GM21526 (cell line): ENCODE results near the gene PM20D2.
A peak's percentile ranks its signal among the peaks of the same experiment; 100 is the strongest.
"Not testable (repeated sequence)": the region's sequence is repeated elsewhere in the genome, so short reads cannot be mapped to it uniquely, and the experiment has no call there.

Source experiments
- ATAC-seq: cut with Tn5 transposase; IDR thresholded peaks from one replicate; pipeline ENCODE4 v1.9.1; 2021; ENCODE audit warnings: moderate library complexity; ENCODE audit not compliant: unreplicated experiment, low FRiP score

PM20D2 gene, protein sequence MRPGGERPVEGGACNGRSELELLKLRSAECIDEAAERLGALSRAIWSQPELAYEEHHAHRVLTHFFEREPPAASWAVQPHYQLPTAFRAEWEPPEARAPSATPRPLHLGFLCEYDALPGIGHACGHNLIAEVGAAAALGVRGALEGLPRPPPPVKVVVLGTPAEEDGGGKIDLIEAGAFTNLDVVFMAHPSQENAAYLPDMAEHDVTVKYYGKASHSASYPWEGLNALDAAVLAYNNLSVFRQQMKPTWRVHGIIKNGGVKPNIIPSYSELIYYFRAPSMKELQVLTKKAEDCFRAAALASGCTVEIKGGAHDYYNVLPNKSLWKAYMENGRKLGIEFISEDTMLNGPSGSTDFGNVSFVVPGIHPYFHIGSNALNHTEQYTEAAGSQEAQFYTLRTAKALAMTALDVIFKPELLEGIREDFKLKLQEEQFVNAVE

DNA sequence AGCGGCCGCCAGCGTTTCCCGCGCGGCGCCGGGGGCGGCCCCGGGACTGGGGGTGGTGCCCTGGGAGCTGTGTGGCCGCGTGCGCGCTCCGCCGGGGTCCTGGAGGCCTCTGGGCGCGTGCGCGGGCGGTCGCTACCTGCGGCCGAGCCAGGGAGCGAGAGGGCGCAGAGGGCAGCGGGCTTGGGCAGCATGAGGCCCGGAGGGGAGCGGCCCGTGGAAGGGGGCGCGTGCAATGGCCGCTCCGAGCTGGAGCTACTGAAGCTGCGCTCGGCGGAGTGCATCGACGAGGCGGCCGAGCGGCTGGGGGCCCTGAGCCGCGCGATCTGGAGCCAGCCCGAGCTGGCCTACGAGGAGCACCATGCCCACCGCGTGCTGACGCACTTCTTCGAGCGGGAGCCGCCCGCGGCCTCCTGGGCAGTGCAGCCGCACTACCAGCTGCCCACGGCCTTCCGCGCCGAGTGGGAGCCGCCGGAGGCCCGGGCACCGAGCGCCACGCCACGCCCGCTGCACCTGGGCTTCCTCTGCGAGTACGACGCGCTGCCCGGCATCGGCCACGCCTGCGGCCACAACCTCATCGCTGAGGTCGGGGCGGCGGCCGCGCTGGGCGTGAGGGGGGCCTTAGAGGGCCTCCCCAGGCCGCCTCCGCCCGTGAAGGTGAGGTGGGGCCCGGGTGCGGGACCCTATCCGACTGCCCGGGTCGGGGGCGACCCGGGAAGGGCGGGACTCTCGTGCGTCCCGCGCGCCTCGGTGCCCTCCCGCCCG lies at the start of gene PM20D2:
TSS of gene PM20D2 (plus strand) at position 100 of the 762 bp plus-strand sequence. CDS start at position 190, 90 bp downstream.
- peak; percentile 70 for ATAC-seq

DNA sequence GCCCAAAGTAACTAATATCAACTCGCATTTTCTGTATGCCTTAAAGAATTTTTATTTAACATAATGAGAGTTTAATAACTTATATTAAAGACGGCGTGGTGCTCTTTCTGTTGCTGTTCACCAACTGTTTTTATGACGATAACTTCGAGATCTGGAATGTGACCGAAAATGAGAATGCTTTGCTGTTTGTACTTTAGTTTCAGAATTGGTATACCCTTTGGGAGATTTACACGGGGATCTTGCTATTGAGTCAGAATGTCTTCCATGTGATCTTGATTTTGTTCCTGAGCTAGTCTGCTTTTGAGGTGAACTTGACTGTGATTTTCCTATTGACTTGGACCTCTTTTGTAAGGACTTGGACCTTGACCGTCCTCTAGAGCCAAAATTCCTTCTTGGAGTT lies 47.4 kb upstream of the PM20D2 start:
- ATAC-seq: no peak

DNA sequence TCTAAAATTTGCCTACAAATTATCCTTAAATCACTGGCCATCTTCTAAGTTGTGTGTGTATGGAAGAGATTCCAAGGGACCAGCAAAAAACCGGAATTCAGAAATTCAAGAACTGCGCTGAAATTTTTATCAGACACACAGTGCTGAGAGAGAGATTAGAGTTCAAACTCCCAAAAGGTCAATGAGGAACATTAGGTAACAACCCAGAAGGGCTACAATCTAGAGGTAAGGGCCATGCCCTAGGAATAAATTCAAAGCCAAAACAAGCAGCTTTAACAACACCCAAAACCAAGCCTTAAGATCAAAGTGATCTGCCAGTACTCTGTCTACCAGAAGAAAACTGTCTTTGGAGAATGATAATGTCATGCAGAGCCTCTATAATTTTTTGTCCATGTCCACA lies 45.7 kb upstream of the PM20D2 start:
- no peak for ATAC-seq

DNA sequence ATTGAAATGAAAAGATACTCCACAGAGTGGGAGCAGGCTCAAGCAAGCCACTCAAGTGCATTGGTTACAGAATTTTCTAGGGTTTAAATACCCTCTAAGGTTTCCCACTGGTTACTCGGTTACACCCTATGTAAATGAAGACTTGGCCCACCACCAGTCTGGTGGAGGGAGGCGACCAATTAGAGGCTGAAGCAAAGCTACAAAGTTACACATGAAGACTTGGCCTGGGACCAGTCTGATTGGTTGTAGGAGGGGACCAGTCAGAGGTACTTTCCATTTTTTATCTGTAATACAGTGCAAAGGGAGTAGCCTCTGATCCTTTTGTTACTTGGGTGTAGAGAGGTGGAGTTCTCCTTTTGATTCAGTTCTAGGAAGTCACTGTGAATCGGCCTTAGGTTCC lies 35.6 kb upstream of the PM20D2 start:
- ATAC-seq: no peak

DNA sequence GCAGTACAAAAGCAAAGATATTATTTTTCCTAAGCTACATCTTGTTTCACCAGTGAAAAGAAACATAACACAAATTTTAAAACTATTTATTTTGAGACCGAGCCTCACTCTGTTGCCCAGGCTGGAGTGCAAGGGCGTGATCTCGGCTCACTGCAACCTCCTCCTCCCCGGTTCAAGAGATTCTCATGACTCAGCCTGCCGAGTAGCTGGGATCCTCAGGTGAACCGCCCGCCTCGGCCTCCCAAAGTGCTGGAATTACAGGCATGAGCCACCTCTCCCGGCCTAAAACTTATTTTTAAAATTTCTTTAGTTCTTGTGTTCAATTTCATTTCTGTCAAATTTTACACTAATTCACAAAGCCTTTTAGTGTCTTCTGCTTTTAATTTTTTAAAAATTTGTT lies 33.9 kb upstream of the PM20D2 start:
- no peak for ATAC-seq

DNA sequence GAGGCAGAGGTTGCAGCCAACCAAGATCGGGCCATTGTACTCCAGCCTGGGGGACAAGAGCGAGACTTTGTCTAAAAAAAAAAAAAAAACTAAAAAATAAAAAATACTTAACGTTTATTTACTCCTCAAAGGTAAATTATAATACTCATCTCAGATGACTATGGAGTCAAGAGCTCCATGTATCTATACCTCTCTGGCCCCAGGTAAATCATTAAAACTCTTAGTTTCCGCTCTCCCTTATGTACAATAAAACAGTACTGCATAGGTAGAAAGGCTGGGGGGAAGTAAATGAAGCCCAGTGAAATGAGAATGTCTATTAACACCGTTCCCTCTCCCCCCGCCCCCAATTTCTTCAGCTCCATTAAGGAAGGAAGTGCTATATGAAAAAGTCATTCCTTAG lies 29.2 kb upstream of the PM20D2 start:
- ATAC-seq: no peak

DNA sequence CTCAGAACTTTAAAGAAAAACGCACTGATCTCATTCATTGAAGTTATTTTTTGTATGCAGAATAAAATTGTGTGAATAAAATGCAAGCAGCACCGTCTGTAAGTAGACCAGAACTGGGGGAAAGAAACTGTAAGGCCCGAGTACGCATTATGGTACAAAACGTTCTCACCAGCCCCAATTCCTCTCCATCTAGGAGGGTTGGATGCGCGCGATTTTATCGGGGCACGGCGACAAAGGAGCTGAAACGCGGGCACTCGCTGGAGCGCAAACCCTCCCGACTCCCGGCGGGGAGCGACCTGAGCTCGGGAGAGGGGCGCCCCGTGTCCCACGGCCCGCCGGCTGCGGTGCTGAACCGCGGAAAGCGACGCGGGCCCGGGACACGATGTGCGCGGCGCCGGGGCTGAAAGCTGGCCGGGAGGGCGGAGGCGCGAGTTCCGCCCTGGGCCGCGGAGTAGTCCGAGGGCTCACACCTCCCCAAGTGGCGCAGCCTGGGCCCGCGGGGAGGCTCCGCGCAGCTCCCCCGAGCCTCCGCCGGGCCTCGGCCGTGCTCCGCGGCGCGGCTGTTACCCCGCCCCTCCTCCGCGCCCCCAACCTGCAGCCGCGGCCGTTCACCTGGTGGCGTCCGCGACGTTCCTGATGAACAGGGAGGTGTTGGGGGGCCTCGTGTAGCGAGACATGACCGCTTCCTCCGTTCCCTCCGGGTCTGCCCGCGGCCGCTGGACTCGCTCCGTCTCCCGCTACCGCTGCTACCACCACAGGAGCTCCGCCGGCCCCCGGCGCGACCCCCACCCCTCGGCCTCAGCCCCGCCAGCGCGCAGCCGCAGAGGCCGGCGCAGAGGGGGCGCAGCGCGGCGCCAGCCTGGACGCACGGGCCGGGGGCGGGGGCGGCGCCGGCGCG lies 28.4 kb upstream of the PM20D2 start, which contains the start of gene SRSF12:
TSS of gene SRSF12 (minus strand) at position 861 of the 898 bp plus-strand sequence. CDS start at position 677, 184 bp downstream.
- peak; percentile 78 for ATAC-seq

DNA sequence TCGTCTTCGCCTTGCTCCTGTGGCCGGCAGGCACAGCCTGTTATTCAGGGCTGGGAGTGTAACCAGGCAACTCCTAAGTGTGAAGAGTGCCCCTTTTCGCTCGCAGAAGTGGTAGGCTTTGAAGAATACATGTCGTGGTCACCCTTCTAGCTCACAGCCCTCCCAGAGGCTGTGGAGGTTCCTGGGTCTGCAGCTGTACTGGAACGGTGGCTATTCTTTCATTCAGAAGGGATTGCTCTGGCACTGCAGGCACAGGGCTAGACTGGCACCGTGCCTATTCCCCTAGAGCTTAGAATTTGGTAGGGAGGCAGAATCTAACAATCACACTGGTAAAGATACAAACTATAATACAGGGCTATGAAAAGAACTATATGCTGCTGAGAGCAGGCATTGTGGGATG lies 26.9 kb upstream of the PM20D2 start:
- ATAC-seq: no peak

DNA sequence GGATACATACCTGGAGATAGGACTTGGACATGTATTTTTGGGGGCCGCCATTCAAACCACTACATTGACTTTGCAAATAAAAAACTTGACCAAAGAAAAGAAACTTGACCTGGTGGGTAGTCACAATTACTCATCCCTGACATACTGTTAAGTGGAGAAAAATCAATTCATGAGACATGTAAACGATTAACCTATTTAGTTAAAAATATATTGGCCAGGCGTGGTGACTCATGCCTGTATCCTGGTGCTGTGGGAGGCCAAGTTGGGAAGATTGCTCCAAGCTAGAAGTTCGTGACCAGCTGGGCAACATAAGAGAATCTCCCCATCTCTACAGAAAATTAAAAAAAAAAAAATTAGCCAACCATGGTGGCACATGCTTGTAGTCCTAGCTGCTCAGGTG lies 25.5 kb upstream of the PM20D2 start:
- no peak for ATAC-seq

DNA sequence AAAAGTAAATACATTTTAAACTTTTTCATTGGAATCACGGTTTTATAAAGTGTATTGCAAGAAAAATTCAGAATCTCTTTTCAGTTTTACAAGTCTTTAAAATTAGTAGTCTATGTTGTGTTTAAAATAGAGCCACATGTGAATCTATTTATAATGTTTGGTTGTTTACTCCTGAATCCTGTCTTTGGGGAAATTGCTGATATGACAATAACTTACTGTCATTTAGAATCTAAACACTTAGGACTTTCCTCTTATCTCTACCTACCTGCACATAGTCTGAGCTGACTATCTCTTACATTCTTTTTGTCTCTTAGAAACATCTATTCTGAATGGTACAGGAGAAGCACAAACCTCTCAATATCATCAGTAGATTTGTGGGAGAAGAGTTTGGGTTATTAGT lies 23.9 kb upstream of the PM20D2 start:
- ATAC-seq: no peak

DNA sequence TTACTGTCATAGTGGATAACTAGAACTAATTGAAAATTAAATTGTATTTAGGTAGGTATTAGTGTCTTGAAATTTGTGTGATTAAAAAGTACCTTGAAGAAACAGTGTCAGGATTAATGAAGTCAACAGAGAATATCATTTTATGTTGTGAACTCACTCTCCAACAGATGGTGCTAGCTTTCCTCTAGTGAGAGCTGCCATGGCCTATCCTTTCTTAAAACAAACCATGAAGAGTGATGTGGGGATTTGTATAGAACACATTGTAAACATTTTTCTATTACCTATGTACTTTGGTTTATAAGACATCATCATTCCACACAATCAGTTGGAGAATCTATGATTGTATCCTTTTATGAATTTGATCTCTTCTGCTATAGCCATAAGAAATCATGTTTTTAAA lies 23.2 kb upstream of the PM20D2 start:
- ATAC-seq: no peak

DNA sequence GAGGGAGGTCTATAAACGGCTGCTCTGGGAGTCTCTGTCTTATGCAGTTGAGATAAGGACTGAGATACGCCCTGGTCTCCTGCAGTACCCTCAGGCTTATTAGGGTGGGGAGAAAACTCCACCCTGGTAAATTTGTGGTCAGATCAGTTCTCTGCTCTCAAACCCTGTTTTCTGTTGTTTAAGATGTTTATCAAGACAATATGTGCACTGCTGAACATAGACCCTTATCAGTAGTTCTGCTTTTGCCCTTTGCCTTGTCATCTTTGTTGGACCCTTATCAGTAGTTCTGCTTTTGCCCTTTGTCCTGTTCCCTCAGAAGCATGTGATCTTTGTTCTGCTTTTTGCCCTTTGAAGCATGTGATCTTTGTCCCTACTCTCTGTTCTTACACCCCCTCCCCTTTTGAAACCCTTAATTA lies 17.6 kb upstream of the PM20D2 start:
- ATAC-seq: not testable (repeated sequence)

DNA sequence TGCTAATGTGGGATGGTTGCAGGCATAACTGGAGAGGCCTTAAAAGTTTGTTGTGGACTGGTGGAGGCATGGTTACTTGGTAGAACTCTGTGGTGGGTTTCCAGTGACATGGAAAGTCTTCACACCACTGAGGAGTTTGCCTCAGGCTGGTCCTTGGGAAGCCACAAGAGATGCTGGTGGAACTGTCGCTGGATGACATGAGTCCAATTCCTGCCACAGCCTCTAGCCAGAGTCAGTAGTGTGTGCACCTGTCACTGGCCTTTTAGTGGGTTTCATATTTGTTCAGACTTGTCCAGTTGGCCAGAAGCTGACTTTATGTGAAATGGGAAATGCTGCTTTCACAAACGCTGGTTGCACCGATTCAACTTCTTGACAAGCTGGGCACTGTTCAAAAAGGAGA lies 14.3 kb upstream of the PM20D2 start:
- no peak for ATAC-seq

DNA sequence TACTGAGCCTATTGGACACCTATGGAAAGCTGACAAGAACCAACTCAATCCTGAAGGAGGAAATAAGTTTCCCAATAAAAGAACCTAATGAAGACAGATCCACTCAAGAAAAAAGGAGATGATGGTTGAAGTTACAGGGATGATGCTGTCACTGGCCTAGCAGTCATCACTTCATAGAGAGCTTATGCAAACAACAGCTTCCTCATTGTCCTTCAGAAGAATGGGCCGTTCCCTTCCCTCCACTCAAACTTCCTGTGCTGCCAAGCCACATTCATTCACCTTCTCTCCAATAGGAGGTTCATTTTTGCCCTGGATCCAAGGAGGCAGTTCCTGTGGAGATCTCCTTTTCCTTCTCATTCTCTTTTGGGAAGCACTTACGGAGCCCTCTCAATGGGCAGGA lies 13.8 kb upstream of the PM20D2 start:
- ATAC-seq: no peak

DNA sequence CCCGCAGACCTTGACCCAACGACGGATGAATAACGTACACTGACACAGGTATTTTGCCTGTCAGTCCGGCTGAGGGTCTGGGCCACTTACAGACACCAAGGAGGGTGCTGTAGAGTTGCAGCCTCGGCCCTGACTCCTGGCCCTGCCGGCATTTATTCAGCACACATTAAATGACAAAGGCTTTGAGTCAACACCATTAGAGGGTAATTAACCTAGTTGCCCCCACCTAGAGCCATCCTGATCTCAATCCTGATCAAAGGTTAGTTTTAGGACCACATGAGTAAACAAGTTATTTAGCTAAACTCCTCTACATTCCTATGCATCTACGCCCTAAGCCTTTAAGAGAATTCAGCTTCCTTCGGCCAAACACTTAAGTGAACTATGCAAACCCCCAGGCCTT lies 11.9 kb upstream of the PM20D2 start:
- no peak for ATAC-seq

DNA sequence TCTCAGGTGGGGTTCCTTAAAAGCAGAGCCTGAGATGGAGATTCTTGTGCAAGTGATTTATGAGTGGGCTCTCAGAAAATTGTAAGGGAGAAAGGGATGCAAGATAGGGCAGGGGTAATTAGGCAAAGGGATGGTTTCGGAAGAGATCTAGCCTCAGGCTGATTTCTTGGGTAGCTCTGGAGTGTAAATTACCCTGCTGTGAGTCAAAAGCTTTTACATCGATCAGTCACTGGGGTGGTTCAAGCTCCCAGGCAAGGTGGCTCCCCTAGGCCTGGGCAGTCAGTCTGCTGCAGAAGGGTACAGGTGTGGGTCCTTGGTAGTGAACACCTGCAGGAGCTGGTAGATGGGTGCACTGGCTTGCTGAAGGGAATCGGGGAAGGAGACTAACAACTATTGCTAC lies 11.1 kb upstream of the PM20D2 start:
- no peak for ATAC-seq

DNA sequence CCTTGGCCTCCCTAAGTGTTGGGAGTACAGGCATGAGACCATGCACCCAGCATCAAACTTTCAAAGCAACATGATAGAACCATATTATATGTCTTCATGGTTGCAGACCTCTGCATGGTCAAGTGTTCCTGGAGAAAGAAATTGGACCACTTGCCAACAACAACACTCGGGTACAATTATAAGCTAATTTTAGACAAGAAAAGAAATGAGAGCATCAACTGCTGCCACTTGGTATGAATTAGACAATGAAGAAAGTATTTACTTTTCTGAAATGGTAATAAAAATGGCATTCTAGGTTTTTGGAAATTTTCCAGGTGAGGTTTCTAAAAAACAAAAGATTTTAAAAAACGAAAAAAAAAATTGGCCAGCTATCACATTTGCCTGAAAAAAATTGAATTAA lies 7.7 kb upstream of the PM20D2 start:
- no peak for ATAC-seq

DNA sequence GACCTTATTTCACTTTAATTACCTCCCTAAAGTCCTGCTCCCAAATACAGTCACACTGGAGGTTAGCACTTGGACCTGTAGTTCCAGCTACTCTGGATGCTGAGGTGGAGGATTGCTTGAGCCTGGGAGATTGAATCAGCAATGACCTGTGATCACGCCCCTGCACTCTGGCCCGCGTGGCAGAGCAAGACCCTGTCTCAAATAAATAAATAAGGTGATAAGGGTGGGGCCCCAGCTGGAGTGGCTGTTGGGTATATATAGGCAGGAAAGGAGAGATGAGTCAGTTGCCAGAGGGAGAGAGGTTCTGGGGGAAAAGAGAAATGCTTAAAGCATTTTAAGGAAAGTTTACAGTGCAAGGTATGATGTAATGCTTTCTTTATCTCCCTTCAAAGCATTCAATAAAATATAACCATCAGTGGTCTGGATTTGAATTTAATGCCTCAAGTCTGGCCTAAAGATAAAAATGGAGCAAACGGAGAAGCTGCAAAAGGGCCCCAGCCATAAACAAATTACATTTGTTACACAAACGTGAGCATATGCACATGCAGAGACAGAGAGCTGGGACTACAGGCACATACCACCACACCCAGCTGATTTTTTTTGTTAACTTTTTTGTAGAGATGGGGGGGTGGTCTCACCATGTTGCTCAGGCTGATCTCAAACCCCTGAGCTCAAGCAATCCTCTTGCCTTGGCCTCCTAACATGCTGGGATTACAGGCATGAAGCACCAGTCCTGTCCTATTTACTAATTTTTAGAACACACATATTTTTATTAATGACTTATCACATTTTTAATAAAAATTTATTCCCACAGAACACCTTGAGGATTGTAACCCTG lies 6.1 kb upstream of the PM20D2 start:
- ATAC-seq: no peak

DNA sequence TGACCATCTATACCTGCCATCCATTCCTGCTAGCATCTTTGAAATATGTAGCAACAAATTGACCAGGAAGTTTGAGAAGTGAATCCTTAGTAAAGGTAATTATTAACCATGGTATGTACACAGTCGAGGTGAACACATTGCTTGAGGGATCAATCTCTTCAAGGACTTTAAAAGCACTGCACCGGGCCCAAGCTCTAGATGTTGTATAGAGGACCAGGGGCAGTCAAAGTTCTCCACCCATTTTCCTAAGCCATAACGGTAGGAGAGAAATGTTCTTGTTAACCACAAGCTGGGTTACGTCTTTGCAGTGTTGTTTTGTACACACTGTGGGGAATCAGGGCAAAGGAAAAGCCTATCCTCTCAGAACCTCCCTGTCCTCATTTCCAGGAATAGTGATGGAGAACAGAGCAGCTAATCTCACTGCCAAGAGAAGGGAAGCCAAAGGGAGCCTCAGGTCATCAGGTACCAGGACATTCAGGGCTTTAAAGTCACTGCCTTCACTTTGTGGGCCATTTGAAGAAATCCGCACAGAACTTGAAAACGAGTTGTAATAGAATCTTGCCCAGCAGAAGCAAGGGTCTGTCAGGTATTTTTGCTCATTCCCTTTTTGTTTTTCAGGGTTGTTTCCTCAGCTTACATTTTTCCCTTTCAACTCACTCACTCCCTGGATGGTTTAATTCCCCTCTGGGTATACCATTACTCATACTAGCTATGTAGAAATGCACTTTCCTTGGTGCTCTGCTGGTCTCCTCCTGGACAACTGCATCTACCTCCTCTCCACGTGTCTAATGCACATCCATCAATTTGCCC lies 5.3 kb upstream of the PM20D2 start:
- ATAC-seq: no peak
